Skeletal muscle satellite cell (primary cell): ENCODE results near the gene EXOSC7. TPM values are rescaled to one million over a fixed set of nuclear protein-coding genes. Genes with fewer than 3 reads are reported as not detected.

Experiments used
- small RNA-seq: library from RNA; depleted of rRNA; stranded (forward); fragments of <200 nt; gene quantifications from one replicate; pipeline ENCODE3, GENCODE V24; 2012

The EXOSC7 gene

Small RNA genes within 50 kb of the gene (small RNA-seq; reads per million reads assigned to genes)
- not detected for gene RNU5B-3P
